NCI-H2227 (cell line): ENCODE results near the gene TIMM21.

Source experiments
- DNase-seq: peaks from one replicate; lab custom pipeline; 2025; ENCODE audit not compliant: unreplicated experiment; lab: John Stamatoyannopoulos, UW

The TIMM21 gene

GRCh38 chr18:74186661-74187060 lies 38.3 kb downstream of the TIMM21 start:
- no peak for DNase-seq

- DNase-seq = no peak
Measured at GRCh38 chr18:74190086-74190485, 41.8 kb downstream of the TIMM21 start.

- DNase-seq = no peak
Measured at GRCh38 chr18:74191577-74191976, 43.3 kb downstream of the TIMM21 start.

- DNase-seq = no peak
Measured at GRCh38 chr18:74194691-74195090, 46.4 kb downstream of the TIMM21 start.

GRCh38 chr18:74196220-74197119 lies 48.1 kb downstream of the TIMM21 start:
- DNase-seq = peak; percentile 69

GRCh38 chr18:74197705-74198341 lies 49.5 kb downstream of the TIMM21 start:
- DNase-seq = no peak

GRCh38 chr18:74198453-74198852 lies 50.1 kb downstream of the TIMM21 start:
- no peak for DNase-seq

- no peak for DNase-seq
Measured at GRCh38 chr18:74200780-74201179, 52.5 kb downstream of the TIMM21 start.

- no peak for DNase-seq
Measured at GRCh38 chr18:74203811-74204210, 55.5 kb downstream of the TIMM21 start.

- DNase-seq = no peak
Measured at GRCh38 chr18:74204526-74205152, 56.3 kb downstream of the TIMM21 start.
